SKM-1 (cell line): ENCODE results near the gene NCLN.
A peak's percentile ranks its signal among the peaks of the same experiment; 100 is the strongest.
"Not testable (repeated sequence)": the region's sequence is repeated elsewhere in the genome, so short reads cannot be mapped to it uniquely, and the experiment has no call there.

Experiments used
- DNase-seq: peaks from one replicate; lab custom pipeline; 2025; ENCODE audit not compliant: unreplicated experiment; lab: John Stamatoyannopoulos, UW

Gene NCLN

GRCh38 chr19:3154957-3155736, 30.6 kb upstream of the NCLN start:
- peak; percentile 86 for DNase-seq

- no peak for DNase-seq
Observed at GRCh38 chr19:3157096-3157845, 28.5 kb upstream of the NCLN start.

GRCh38 chr19:3159565-3159964, 26.2 kb upstream of the NCLN start:
- DNase-seq: no peak

GRCh38 chr19:3160219-3160618, 25.5 kb upstream of the NCLN start:
- no peak for DNase-seq

- no peak for DNase-seq
Observed at GRCh38 chr19:3161453-3161852, 24.3 kb upstream of the NCLN start.

- DNase-seq: no peak
Observed at GRCh38 chr19:3162418-3163229, 23.1 kb upstream of the NCLN start.

- DNase-seq: peak; percentile 50
Observed at GRCh38 chr19:3163230-3163886, 22.4 kb upstream of the NCLN start.

GRCh38 chr19:3163943-3164342, 21.8 kb upstream of the NCLN start:
- no peak for DNase-seq

- no peak for DNase-seq
Observed at GRCh38 chr19:3167533-3168272, 18.0 kb upstream of the NCLN start.

- no peak for DNase-seq
Observed at GRCh38 chr19:3171894-3172672, 13.6 kb upstream of the NCLN start.

- DNase-seq: not testable (repeated sequence)
Observed at GRCh38 chr19:3172673-3173000, 13.1 kb upstream of the NCLN start.

GRCh38 chr19:3175781-3176714, 9.7 kb upstream of the NCLN start:
- no peak for DNase-seq

GRCh38 chr19:3176715-3177501, 8.8 kb upstream of the NCLN start:
- DNase-seq: no peak

- peak; percentile 38 for DNase-seq
Observed at GRCh38 chr19:3178377-3178972, 7.3 kb upstream of the NCLN start, which contains the start of gene S1PR4. Gene S1PR4 (plus strand): TSS chr19:3178769. CDS start chr19:3178793, 24 bp downstream.

- DNase-seq: no peak
Observed at GRCh38 chr19:3178973-3179738, 6.6 kb upstream of the NCLN start.

- DNase-seq: no peak
Observed at GRCh38 chr19:3179739-3180293, 5.9 kb upstream of the NCLN start.
